ENCODE results near the gene RAD1. TPM values are rescaled to one million over a fixed set of nuclear protein-coding genes. Genes with fewer than 3 reads are reported as not detected.

RAD1 gene
- total RNA-seq, 1 experiment from 2014 or later: 59.1 TPM

GRCh38 chr5:34869256-34869655 lies 46.0 kb downstream of the RAD1 start:
- no peaks in the 10 kb centered on the region for H3K9me2 ChIP-seq (replicated peaks; ENCODE audit: insufficient read depth, low read length)
- DNase-seq: no peak
- H3K4me2 ChIP-seq (ENCODE audit: low read depth, low read length, poor library complexity, severe bottlenecking): no peak overlapping the region
- H3K27ac ChIP-seq (ENCODE audit: low read length): no peak overlapping the region
- no peaks in the 10 kb centered on the region for H4K20me1 ChIP-seq (ENCODE audit: insufficient read depth, low read depth, low read length)
- no peaks in the 10 kb centered on the region for H3K9me3 ChIP-seq (ENCODE audit: low read length)
- no peaks in the 10 kb centered on the region for H3K27me3 ChIP-seq (ENCODE audit: low read length)
- no peaks in the 10 kb centered on the region for H3K4me1 ChIP-seq (ENCODE audit: low read length)
- H3K79me2 ChIP-seq (ENCODE audit: low read length): no peaks in the 10 kb centered on the region
- no peaks in the 10 kb centered on the region for H3K36me3 ChIP-seq (ENCODE audit: insufficient read depth, low read length)
- no peak overlapping the region for H2AFZ ChIP-seq (ENCODE audit: low read length)
- H3K9ac ChIP-seq (ENCODE audit: low read length): no peak overlapping the region
- H3K4me3 ChIP-seq (ENCODE audit: low read length): no peak overlapping the region

DNA sequence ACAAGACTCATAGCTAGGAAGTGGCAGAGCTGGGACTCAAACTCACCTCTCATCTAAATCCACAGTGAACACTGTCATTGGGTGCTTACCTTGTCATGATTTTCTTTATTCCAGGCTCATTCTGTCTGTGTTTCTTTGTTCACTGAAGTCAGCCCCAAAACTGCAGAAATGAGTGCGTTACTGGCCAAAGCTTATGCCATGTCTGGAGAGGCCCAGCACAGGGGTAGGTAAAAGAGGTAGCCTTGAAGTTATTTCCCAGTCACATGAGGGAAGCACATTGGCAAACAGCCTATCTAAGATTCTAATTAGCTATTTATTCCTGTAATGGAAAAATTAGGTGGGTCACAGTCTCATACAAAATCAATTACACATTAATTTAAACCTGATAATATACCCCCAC lies 46.5 kb downstream of the RAD1 start:
- H3K27me3 ChIP-seq (ENCODE audit: low read length): no peaks in the 10 kb centered on the region
- H3K4me3 ChIP-seq (ENCODE audit: low read length): no peak overlapping the region
- DNase-seq: no peak

DNA sequence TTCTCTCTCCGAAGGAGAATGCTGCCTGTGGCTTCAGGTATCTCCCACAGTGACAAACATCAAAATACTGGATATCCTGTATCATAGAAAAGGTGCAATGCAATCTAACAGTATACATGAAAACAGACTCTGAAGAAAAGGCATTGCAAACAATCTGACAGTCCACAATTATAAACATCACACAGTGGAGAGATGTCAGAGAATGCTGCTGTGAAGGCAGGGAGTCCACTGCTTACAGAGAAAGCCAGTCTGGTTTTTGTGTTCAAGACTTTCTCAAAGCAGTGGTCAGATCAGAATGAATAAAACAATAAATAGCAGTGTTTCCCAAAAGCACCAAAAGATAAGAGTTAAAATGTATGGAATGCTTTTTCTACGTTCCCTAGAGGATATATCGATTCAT lies 47.6 kb downstream of the RAD1 start:
- DNase-seq: no peak
- Histone ChIP-seq H3K9me3 (ENCODE audit: low read length) (no peaks in the 10 kb centered on the region), H2AFZ (ENCODE audit: low read length) (no peak overlapping the region), H3K4me3 (ENCODE audit: low read length) (no peak overlapping the region), H3K27ac (ENCODE audit: low read length) (no peak overlapping the region), H3K27me3 (ENCODE audit: low read length) (no peaks in the 10 kb centered on the region), H3K9ac (ENCODE audit: low read length) (no peak overlapping the region), H3K4me2 (ENCODE audit: low read depth, low read length, poor library complexity, severe bottlenecking) (no peak overlapping the region), H4K20me1 (ENCODE audit: insufficient read depth, low read depth, low read length) (no peaks in the 10 kb centered on the region; the same call in 1 of the 2 replicates), H3K4me1 (ENCODE audit: low read length) (peaks cover 8% of the 10 kb centered on the region), H3K36me3 (ENCODE audit: insufficient read depth, low read length) (no peaks in the 10 kb centered on the region), H3K79me2 (ENCODE audit: low read length) (no peaks in the 10 kb centered on the region), H3K9me2 (replicated peaks; ENCODE audit: insufficient read depth, low read length) (no peaks in the 10 kb centered on the region)

More for the DNA sequence above, 46.5 kb downstream of the RAD1 start:
- no peaks in the 10 kb centered on the region for H3K9me2 ChIP-seq (replicated peaks; ENCODE audit: insufficient read depth, low read length)
- H4K20me1 ChIP-seq (ENCODE audit: insufficient read depth, low read depth, low read length): no peaks in the 10 kb centered on the region
- no peaks in the 10 kb centered on the region for H3K4me1 ChIP-seq (ENCODE audit: low read length)
- H3K9me3 ChIP-seq (ENCODE audit: low read length): no peaks in the 10 kb centered on the region
- no peak overlapping the region for H2AFZ ChIP-seq (ENCODE audit: low read length)
- no peak overlapping the region for H3K27ac ChIP-seq (ENCODE audit: low read length)
- no peaks in the 10 kb centered on the region for H3K36me3 ChIP-seq (ENCODE audit: insufficient read depth, low read length)
- H3K79me2 ChIP-seq (ENCODE audit: low read length): no peaks in the 10 kb centered on the region
- no peak overlapping the region for H3K9ac ChIP-seq (ENCODE audit: low read length)
- no peak overlapping the region for H3K4me2 ChIP-seq (ENCODE audit: low read depth, low read length, poor library complexity, severe bottlenecking)

- Histone ChIP-seq H4K20me1 (ENCODE audit: insufficient read depth, low read depth, low read length) (no peaks in the 10 kb centered on the region; the same call in 1 of the 2 replicates), H3K4me2 (ENCODE audit: low read depth, low read length, poor library complexity, severe bottlenecking) (no peak overlapping the region), H3K36me3 (ENCODE audit: insufficient read depth, low read length) (no peaks in the 10 kb centered on the region), H3K79me2 (ENCODE audit: low read length) (no peaks in the 10 kb centered on the region), H3K9me3 (ENCODE audit: low read length) (no peaks in the 10 kb centered on the region), H3K4me1 (ENCODE audit: low read length) (peaks cover 8% of the 10 kb centered on the region), H3K27ac (ENCODE audit: low read length) (no peak overlapping the region), H3K4me3 (ENCODE audit: low read length) (no peak overlapping the region), H2AFZ (ENCODE audit: low read length) (no peak overlapping the region), H3K9me2 (replicated peaks; ENCODE audit: insufficient read depth, low read length) (no peaks in the 10 kb centered on the region), H3K27me3 (ENCODE audit: low read length) (no peaks in the 10 kb centered on the region), H3K9ac (ENCODE audit: low read length) (no peak overlapping the region)
- DNase-seq: no peak
These were observed 48.3 kb downstream of the RAD1 start for GRCh38 chr5:34866989-34867471.

GRCh38 chr5:34865091-34865490 lies 50.2 kb downstream of the RAD1 start:
- no peak overlapping the region for H3K9ac ChIP-seq (ENCODE audit: low read length)
- H3K9me3 ChIP-seq (ENCODE audit: low read length): no peaks in the 10 kb centered on the region
- H3K79me2 ChIP-seq (ENCODE audit: low read length): no peaks in the 10 kb centered on the region
- DNase-seq: no peak
- no peaks in the 10 kb centered on the region for H3K27me3 ChIP-seq (ENCODE audit: low read length)
- no peak overlapping the region for H2AFZ ChIP-seq (ENCODE audit: low read length)
- H3K27ac ChIP-seq (ENCODE audit: low read length): no peak overlapping the region
- no peak overlapping the region for H3K4me2 ChIP-seq (ENCODE audit: low read depth, low read length, poor library complexity, severe bottlenecking)
- no peaks in the 10 kb centered on the region for H3K36me3 ChIP-seq (ENCODE audit: insufficient read depth, low read length)
- H3K4me3 ChIP-seq (ENCODE audit: low read length): no peak overlapping the region
- no peaks in the 10 kb centered on the region for H3K9me2 ChIP-seq (replicated peaks; ENCODE audit: insufficient read depth, low read length)
- H4K20me1 ChIP-seq (ENCODE audit: insufficient read depth, low read depth, low read length): no peaks in the 10 kb centered on the region; the same call in 1 of the 2 replicates
- peaks cover 8% of the 10 kb centered on the region for H3K4me1 ChIP-seq (ENCODE audit: low read length)

GRCh38 chr5:34863946-34864345 lies 51.4 kb downstream of the RAD1 start:
- H3K9me3 ChIP-seq (ENCODE audit: low read length): no peaks in the 10 kb centered on the region
- H3K36me3 ChIP-seq (ENCODE audit: insufficient read depth, low read length): no peaks in the 10 kb centered on the region
- no peak overlapping the region for H3K4me2 ChIP-seq (ENCODE audit: low read depth, low read length, poor library complexity, severe bottlenecking)
- no peak overlapping the region for H2AFZ ChIP-seq (ENCODE audit: low read length)
- no peaks in the 10 kb centered on the region; the same call in 1 of the 2 replicates for H4K20me1 ChIP-seq (ENCODE audit: insufficient read depth, low read depth, low read length)
- no peak overlapping the region for H3K9ac ChIP-seq (ENCODE audit: low read length)
- H3K27ac ChIP-seq (ENCODE audit: low read length): no peak overlapping the region
- no peak for DNase-seq
- no peaks in the 10 kb centered on the region for H3K9me2 ChIP-seq (replicated peaks; ENCODE audit: insufficient read depth, low read length)
- peaks cover 8% of the 10 kb centered on the region for H3K4me1 ChIP-seq (ENCODE audit: low read length)
- H3K27me3 ChIP-seq (ENCODE audit: low read length): no peaks in the 10 kb centered on the region
- no peaks in the 10 kb centered on the region for H3K79me2 ChIP-seq (ENCODE audit: low read length)
- H3K4me3 ChIP-seq (ENCODE audit: low read length): no peak overlapping the region

DNA sequence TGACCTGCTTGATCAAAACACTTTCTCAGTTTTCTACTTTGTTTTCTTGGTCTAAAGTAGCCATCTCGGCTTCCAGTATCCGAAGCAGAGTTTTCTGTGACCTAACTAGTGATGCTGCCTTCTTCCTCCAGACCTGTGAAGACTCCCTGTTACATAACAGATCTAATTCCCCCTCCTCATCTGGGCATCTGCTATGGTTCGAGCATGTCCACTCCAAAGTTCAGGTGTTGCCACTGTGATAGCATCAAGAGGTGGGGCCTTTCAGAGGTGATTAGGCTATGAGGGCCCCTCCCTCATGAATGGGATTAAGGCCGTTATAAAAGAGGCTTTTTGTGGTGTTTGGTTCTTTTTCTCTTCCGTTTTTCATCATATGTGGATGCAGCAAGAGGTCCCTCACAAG lies 56.1 kb downstream of the RAD1 start:
- no peaks in the 10 kb centered on the region for H3K9me3 ChIP-seq (ENCODE audit: low read length)
- no peak overlapping the region for H2AFZ ChIP-seq (ENCODE audit: low read length)
- no peaks in the 10 kb centered on the region for H3K27me3 ChIP-seq (ENCODE audit: low read length)
- H3K79me2 ChIP-seq (ENCODE audit: low read length): no peaks in the 10 kb centered on the region
- H3K4me3 ChIP-seq (ENCODE audit: low read length): no peak overlapping the region
- H3K27ac ChIP-seq (ENCODE audit: low read length): no peak overlapping the region
- no peaks in the 10 kb centered on the region for H3K9me2 ChIP-seq (replicated peaks; ENCODE audit: insufficient read depth, low read length)
- no peaks in the 10 kb centered on the region for H3K36me3 ChIP-seq (ENCODE audit: insufficient read depth, low read length)
- DNase-seq: no peak
- H3K9ac ChIP-seq (ENCODE audit: low read length): no peak overlapping the region
- no peak overlapping the region for H3K4me2 ChIP-seq (ENCODE audit: low read depth, low read length, poor library complexity, severe bottlenecking)
- H4K20me1 ChIP-seq (ENCODE audit: insufficient read depth, low read depth, low read length): no peaks in the 10 kb centered on the region; the same call in 1 of the 2 replicates
- peaks cover 8% of the 10 kb centered on the region for H3K4me1 ChIP-seq (ENCODE audit: low read length)

DNA sequence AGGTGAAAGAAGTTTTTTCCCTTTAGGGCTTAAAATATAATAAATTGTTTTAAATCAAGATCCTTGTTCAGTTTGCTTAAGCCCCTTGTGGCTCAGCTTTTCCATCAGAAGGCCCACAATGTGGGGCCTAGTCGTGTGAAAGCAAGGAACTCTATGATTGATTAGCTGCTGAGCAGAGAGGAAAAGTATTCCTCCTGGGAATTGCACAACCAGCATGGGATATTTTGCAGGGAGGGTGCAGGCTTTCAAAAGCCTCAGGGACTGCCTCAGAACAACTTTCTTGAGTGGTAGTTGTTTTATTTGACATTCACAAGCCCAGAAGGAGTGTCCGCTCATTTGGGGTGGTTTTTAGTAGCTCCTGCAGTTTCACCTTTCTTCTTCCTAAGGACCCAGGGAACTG lies 56.5 kb downstream of the RAD1 start:
- Histone ChIP-seq H4K20me1 (ENCODE audit: insufficient read depth, low read depth, low read length) (no peaks in the 10 kb centered on the region; the same call in 1 of the 2 replicates), H3K9me3 (ENCODE audit: low read length) (no peaks in the 10 kb centered on the region), H3K9ac (ENCODE audit: low read length) (no peak overlapping the region), H3K27me3 (ENCODE audit: low read length) (no peaks in the 10 kb centered on the region), H2AFZ (ENCODE audit: low read length) (no peak overlapping the region), H3K36me3 (ENCODE audit: insufficient read depth, low read length) (no peaks in the 10 kb centered on the region), H3K4me3 (ENCODE audit: low read length) (no peak overlapping the region), H3K4me2 (ENCODE audit: low read depth, low read length, poor library complexity, severe bottlenecking) (no peak overlapping the region), H3K4me1 (ENCODE audit: low read length) (peaks cover 8% of the 10 kb centered on the region), H3K9me2 (replicated peaks; ENCODE audit: insufficient read depth, low read length) (no peaks in the 10 kb centered on the region), H3K27ac (ENCODE audit: low read length) (no peak overlapping the region), H3K79me2 (ENCODE audit: low read length) (no peaks in the 10 kb centered on the region)
- DNase-seq: no peak

DNA sequence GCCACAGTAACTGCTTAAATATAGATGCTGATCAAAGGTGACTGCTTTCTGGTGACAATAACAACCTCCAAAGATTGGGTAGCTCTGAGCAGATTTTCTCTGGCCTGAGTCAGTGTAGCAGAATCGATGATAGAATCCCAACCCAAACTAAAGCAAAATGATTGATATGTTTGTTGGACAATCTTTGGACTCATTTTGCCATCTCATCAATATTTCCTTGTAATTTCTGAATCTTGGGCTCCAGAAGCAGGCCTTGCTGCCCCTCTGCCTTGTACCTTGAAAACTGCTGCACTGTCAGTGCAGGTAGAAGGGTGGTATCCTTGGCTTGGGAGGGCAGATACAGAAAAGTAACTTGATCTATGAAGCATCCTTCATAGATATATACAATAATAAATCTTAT lies 57.4 kb downstream of the RAD1 start:
- Histone ChIP-seq H3K79me2 (ENCODE audit: low read length) (no peaks in the 10 kb centered on the region), H3K9me3 (ENCODE audit: low read length) (no peaks in the 10 kb centered on the region), H3K4me3 (ENCODE audit: low read length) (no peak overlapping the region), H3K4me1 (ENCODE audit: low read length) (peaks cover under 1% of the 10 kb centered on the region), H3K36me3 (ENCODE audit: insufficient read depth, low read length) (no peaks in the 10 kb centered on the region), H3K27ac (ENCODE audit: low read length) (no peak overlapping the region), H3K4me2 (ENCODE audit: low read depth, low read length, poor library complexity, severe bottlenecking) (no peak overlapping the region), H2AFZ (ENCODE audit: low read length) (no peak overlapping the region), H3K9me2 (replicated peaks; ENCODE audit: insufficient read depth, low read length) (no peaks in the 10 kb centered on the region), H3K9ac (ENCODE audit: low read length) (no peak overlapping the region), H4K20me1 (ENCODE audit: insufficient read depth, low read depth, low read length) (no peaks in the 10 kb centered on the region; the same call in 1 of the 2 replicates), H3K27me3 (ENCODE audit: low read length) (no peaks in the 10 kb centered on the region)
- DNase-seq: no peak

Data from Karpas-422 (cell line).